ENCODE measurements around the gene MSL3B.
A peak's percentile ranks its signal among the peaks of the same experiment; 100 is the strongest.
"Not testable (repeated sequence)": the region's sequence is repeated elsewhere in the genome, so short reads cannot be mapped to it uniquely, and the experiment has no call there.

The MSL3B gene

DNA sequence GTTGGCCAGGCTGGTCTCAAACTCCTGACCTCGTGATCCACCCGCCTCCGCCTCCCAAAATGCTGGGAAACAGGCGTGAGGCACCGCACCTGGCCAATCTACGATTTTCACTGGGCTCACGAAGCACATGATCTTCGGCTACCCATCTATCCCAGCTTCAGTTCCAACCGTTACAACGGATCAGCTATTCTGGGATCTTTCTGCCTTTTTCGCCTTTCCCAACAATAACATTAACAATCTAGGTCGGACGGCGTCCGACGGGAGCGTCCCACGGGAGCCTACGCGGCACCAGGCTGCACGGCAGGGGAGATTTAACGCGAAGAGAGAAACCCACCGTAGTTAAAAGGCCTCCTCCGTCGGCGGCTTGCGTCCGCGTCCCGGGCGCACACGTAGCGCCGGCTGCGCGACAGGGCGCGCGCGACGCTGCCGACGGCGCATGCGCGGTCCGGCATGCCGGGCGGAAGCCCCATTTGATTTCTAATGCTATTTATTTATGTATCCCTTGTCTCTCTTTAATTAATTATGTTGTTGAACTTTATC lies at the start of gene MSL3B:
Gene MSL3B, minus strand, starts transcription at position 394 of the 540 bp plus-strand sequence.
- DNase-seq, result no peak

DNA sequence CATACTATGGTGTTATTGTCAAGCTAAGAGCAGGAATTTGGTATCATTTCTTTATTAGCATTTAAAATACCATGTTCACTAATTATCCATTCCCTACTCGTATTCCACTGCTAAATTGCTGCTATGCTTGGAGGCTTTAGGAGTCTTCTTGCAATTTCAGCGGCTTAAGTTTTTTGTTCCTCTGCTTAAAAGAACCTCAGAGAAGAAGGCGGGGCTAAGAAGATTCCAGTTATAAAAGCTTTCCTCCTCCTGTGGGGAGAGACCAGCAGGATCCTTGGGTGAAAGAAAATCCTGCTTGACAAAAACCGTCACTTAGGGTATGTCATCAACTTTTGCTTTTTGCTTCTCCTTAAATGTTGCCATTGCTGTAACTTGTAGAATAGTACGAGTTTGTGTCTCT lies 48.9 kb upstream of the MSL3B start, which contains the start of gene TRPM8:
Gene TRPM8, plus strand, starts transcription at position 258 of the 400 bp plus-strand sequence. CDS start 9,165 bp downstream, outside the sequence.
- no peak for DNase-seq

- no peak for DNase-seq
Measured at GRCh38 chr2:233915128-233915527, 46.9 kb upstream of the MSL3B start.

DNA sequence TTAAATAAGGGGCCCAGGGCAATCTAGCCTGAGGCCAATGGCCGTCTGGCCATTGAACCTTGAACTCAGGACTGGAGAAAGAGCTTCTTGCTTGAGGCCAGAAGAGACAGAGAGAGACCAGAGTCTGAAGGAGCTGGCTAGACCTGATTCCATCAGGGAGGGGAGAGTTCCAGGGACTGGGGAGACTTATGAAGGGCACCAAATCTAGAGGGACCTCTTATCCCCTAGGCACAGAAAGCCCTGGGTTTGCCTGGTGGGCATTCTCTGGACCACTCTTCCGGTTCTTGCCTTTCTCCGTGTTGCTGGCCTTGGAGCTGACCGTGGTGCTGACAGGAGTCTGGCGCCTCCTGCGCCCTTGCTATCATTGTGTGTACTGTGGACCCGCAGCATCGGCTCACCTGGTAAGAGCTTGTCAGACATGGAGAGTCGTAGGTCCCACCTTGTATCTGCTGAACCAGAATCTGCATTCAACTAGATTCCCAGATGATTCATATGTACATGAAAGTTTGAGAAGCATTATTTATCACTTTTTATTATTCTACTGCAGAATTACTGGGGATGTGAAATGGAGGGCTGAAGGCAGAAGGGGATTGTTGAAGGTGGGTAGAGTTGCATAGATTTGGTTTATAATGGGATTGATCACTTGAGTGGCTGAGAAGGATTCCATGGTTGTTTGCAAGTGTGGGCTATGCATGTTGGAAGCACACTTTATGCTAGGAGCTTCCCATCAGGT lies 44.7 kb upstream of the MSL3B start:
- DNase-seq, result no peak

DNA sequence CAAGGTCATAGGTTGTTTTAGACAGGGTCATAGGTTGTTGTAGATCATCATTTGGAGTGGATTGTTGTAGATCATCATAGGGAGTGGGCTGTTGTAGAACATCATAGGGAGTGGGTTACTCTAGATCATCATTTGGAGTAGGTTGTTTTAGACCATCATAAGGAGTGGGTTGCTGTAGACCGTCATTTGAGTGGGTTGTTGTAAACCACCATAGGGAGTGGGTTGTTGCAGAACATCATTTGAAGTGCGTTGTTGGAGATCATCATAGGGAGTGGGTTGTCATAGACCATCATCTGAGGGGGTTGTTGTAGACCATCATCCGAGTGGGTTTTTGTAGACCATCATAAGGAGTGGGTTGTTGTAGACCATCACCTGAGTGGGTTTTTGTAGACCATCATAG lies 39.4 kb upstream of the MSL3B start:
- DNase-seq, result no peak

- DNase-seq, result no peak
Measured at GRCh38 chr2:233905945-233906344, 37.8 kb upstream of the MSL3B start.

DNA sequence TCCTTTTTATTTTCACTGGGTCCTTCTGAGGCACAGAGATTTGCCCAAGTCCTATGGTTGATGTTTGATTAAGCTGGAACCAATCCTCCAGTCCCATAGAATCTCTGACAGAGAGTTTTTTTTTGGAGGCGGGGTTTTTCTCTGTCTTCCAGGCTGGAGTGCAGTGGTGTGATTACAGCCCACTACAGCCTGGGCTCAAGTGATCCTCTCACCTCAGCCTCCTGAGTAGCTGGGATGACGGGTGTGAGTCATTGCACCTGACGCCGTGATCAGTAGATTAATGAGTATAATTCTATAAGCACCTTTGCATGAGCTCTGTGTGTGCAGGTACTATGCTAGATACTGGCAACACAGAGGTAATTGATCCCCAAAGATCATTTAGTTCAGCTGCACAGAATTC lies 33.7 kb upstream of the MSL3B start:
- DNase-seq, result no peak

DNA sequence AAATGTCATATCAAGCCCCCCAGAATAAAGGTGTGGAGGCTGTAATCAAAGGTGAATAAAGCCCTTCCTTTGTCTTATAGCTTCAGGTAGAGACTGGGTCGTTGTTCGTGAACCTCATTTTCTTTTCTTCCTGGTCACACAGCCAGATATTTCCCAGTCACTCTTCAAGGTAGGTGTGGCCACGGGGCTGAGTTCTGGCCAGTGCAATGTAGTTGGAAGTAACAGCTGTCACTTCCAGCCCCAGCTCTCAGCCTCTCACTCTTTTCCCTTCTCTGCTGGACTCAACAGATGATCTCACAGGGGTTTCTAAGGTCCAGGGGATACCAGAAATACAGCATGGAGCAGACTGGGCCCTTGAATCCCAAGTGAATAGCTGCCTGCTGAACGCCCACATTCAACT lies 33.2 kb upstream of the MSL3B start:
- DNase-seq, result no peak

- not testable (repeated sequence) for DNase-seq
Measured at GRCh38 chr2:233896253-233896652, 28.1 kb upstream of the MSL3B start.

GRCh38 chr2:233892793-233893192 lies 24.6 kb upstream of the MSL3B start:
- DNase-seq, result no peak

- no peak for DNase-seq
Measured at GRCh38 chr2:233882353-233882752, 14.2 kb upstream of the MSL3B start.

DNA sequence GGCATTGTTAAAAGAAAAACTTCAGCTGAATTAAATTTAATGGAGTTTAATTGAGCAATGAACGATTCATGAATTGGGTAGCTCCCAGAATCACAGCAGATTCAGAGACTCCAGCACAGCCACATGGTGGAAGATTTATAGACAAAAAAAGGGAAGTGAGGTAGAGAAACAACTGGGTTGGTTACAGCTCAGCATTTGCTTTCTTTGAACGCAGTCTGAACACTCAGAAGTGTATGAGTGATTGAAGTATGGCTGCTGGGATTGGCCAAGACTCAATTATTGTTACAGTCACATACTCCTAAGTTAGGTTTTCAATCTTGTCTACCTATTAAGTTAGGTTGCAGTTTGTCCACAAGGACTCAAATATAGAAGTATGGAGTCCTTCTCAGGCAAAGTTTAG lies 3.9 kb upstream of the MSL3B start:
- not testable (repeated sequence) for DNase-seq

GRCh38 chr2:233871432-233871831 lies 3.2 kb upstream of the MSL3B start:
- DNase-seq, result no peak

GRCh38 chr2:233866479-233866878 lies 1.7 kb downstream of the MSL3B start:
- no peak for DNase-seq

- DNase-seq, result no peak
Measured at GRCh38 chr2:233865838-233866237, 2.3 kb downstream of the MSL3B start.

- no peak for DNase-seq
Measured at GRCh38 chr2:233862261-233862768, 5.9 kb downstream of the MSL3B start.

DNA sequence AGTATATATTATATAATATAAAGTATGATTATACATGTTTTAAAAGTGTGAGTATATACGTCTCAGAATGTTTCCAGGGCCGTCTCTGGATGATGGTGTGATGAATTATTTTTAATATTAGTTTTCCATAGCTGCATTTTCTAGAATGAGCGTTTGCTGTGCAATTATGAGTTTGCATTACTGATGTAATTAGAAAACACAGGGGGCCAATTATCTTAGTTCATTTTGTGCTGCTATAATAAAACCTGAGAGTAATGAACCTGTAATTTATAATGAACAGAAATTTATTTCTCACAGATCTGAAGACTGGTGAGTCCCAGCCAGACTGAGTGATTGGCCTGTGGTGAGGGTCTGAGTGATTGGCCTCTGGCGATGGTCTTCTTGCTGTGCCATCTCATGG lies 9.9 kb downstream of the MSL3B start:
- DNase-seq, result no peak

DNA sequence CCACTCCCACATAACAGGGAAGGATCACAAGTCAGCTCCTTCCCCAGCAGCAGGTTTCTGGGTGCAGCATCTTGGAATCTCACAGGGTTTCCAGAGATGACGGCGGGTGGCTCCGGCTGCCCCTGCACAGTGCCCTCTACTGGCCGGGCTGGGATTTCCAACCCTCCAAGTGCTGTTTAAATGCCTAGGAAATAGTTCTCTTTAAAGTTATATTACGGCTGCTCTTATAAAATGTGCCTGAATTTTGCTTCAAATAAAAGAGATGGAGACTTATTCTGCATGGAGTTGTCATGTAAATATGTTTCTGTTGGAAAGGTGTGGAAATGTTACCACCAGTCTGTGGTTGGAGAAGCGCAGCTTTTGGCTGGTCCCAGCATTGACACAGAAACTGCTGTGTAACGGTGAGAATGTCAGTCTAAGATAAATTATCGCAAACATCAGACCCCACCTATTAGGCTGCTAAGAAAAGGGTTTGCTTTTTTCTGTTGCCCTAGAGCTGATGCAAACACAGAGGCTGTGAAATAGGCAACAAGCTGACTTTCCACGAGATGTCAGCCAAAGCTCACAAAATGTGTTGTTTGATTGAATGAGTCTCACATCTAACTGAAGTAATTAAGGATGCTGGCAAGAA lies 10.6 kb downstream of the MSL3B start:
- DNase-seq, result no peak

GRCh38 chr2:233856184-233856583 lies 12.0 kb downstream of the MSL3B start:
- DNase-seq, result no peak

- no peak for DNase-seq
Measured at GRCh38 chr2:233855345-233855744, 12.8 kb downstream of the MSL3B start.

- DNase-seq, result peak; percentile 92
Measured at GRCh38 chr2:233854241-233854981, 13.8 kb downstream of the MSL3B start, which contains the start of gene HJURP. Gene HJURP, minus strand, starts transcription at chr2:233854535. Its CDS starts 35 bp downstream, at chr2:233854500.

GRCh38 chr2:233853883-233854240 lies 14.3 kb downstream of the MSL3B start:
- DNase-seq, result no peak

DNA sequence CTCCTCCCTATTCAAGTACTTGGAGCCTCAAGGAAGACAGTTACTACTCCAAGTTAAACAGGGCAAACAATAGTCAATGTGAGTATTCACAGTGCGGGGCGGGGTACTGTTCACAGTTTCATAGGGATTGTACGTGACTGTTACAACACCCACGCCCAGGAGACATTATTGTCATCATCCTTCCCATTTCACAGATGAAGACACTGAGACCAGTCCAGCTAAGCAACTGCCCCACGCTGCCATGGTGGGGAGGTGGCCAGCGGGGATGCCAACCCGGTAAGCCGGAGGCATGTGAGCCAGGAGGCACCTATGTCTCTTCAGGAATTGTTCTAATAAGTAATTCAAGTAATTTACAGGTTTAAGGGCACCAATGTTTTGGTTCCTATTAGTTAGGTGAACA lies 14.8 kb downstream of the MSL3B start:
- DNase-seq, result no peak
